GM19193 (cell line): ENCODE results near the gene NFKB2.

Source experiments
- POLR2A ChIP-seq: IDR thresholded peaks from 4 replicates; pipeline ENCODE4 v1.6.1; 2011; ENCODE audit not compliant: insufficient read depth, insufficient read length; ENCODE audit errors: extremely low read depth

Gene NFKB2

GRCh38 chr10:102395400-102396316 is at the start of gene NFKB2:
TSS of gene NFKB2 (plus strand) at chr10:102395705. CDS start at chr10:102395960, 255 bp downstream.
- peak; percentile 62 for TF ChIP-seq POLR2A

GRCh38 chr10:102347236-102347828 is 48.2 kb upstream of the NFKB2 start:
- no peak for TF ChIP-seq POLR2A

DNA sequence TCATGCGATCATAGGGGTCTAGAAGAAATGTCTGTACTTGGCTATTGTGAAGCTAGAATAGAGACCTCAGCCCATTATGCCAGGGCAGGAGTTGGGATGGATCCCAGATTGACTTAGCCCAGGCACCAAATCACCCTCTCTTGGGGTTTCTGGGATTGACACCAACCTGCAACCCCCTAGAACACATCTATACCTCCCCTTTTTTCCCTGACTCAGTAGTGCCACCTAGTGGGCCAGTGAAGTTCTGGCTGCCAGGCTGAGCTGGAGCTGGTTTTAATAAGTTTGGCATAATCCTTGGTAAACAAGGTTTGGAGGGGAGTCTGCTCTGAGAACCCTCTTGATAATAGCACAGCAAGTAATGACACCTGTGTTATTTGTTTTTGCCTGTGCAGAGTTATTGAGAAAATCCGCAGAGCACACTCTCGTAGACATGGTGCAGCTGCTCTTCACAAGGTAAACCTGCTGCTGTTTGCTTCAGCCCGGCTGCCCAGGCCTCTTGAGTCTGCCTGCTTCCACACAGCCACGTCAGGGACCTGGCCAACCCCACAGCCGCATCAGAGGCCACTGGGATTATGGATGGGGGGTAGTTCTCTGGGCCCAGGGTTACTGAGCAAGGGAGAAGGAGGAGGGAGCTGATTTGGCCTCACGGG is 43.3 kb upstream of the NFKB2 start:
- TF ChIP-seq POLR2A, result no peak

- TF ChIP-seq POLR2A, result no peak
Measured at GRCh38 chr10:102354451-102354850, 41.1 kb upstream of the NFKB2 start.

DNA sequence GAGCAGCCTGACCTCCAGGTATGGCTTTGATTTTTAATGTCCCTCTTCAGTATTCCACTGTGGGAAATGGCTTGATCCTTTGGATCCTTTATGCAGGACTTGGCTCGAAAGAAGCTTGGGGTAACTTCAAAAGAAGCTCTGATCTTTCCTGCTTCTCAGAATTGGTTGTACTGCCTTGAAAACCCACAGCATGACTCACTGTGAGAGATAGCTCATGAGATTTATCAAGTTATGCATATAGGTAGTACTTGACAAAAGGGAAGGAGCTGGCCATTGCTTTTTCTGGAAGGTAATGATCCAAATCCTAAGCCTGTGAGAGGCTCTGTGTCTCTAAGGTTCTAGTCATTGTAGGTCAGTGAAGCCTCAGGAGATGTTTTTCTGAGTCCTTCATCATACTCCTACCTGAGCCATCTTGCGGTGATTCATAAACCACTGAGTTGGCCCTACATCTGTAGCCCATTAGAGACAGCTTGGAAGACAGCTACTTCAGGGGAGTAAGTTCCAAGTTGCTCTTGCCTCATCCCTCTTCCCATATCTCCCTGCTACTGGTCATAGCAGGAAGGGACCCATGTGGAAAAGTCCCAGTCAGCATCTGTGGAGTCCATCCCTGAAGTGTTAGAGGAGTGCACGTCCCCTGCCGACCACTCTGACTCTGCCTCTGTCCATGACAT is 36.7 kb upstream of the NFKB2 start:
- no peak for TF ChIP-seq POLR2A

DNA sequence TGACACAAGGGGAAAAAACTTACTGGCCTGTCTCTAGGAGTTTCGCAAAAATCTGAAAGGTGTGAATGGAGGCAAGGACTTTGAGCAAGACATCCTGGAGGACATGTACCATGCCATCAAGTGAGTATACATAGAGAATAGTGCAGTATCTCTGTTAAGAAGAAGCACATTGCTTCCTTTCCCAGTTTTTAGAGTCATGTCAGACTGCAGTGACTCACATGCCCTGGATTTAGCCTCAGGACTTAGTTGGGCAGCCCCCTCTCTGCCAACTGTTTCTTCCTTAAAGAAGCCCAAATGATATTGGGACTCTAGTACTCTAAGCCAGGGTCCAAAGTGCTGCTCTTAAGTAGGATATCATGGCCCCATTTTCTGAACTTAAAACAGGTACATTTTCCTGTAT is 28.1 kb upstream of the NFKB2 start:
- no peak for TF ChIP-seq POLR2A

DNA sequence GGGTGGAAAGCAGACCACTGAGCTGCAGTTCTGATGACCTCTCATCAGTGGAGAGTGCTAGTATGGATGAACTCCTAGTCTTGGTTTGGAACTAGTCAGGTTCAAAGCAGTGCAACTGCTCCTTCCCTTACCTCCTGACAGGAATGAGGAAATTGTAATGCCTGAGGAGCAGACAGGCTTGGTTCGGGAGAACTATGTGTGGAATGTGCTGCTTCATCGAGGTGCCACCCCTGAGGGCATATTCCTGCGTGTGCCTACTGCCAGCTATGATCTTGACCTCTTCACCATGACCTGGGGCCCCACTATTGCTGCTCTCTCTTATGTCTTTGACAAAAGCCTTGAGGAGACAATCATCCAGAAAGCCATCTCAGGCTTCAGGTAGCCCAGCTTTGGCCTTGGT is 27.4 kb upstream of the NFKB2 start:
- no peak for TF ChIP-seq POLR2A

DNA sequence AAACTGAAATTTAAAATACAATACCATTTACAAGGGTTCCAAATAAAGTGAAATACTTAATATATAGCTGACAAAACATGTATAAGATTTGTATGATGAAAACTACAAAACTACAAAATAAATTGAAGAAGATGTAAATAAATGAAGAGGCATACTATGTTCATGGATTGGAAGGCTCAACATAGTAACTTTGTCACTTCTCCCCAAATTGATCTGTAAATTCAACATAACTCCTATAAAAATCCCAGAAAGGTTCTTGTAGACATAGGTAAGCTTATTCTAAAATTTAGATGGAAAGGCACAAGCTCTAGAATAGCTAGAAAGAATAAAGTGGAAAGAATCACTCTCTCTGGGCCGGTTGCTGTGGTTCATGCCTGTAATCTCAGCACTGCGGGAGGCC is 24.2 kb upstream of the NFKB2 start:
- TF ChIP-seq POLR2A, result no peak

- TF ChIP-seq POLR2A, result no peak
Measured at GRCh38 chr10:102375250-102375649, 20.3 kb upstream of the NFKB2 start.

- no peak for TF ChIP-seq POLR2A
Measured at GRCh38 chr10:102375867-102376266, 19.6 kb upstream of the NFKB2 start.

- no peak for TF ChIP-seq POLR2A
Measured at GRCh38 chr10:102376901-102377300, 18.6 kb upstream of the NFKB2 start.

GRCh38 chr10:102379383-102379782 is 16.1 kb upstream of the NFKB2 start:
- TF ChIP-seq POLR2A, result no peak

GRCh38 chr10:102381983-102382382 is 13.5 kb upstream of the NFKB2 start:
- no peak for TF ChIP-seq POLR2A

- TF ChIP-seq POLR2A, result no peak
Measured at GRCh38 chr10:102382871-102383270, 12.6 kb upstream of the NFKB2 start.

DNA sequence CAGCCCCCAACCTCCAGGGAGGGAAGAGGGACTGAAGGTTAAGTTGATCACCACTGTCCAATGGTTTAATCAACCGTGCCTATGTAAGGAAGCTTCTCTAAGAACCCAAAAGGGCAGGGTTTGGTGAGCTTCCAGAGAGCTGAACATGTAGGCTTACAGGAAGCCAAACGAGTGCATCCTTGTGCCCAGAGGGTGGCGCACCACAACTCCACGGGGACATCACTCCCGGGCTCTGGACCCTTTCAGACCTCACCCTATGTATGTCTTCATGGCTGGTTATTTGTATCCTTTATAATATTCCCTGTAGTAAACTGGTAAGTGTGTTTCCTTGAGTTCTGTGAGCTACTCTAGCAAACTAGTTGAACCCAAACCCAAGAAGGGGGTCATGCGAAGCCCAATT is 11.5 kb upstream of the NFKB2 start:
- no peak for TF ChIP-seq POLR2A
